Colonic mucosa (tissue), 4 donors: ENCODE measurements around the gene FARS2. TPM values are rescaled to one million over a fixed set of nuclear protein-coding genes. Genes with fewer than 3 reads are reported as not detected.

Experiments
- DNase-seq: peaks from one replicate; pipeline ENCODE4 v3.0.0-alpha.2; 2020
- H3K27ac ChIP-seq: fragments of 200-600 bp; one replicate; pipeline ENCODE4 v1.8.0; 2021
- H3K27me3 ChIP-seq: fragments of 200-600 bp; one replicate; pipeline ENCODE4 v1.8.0; 2021
- H3K36me3 ChIP-seq: fragments of 200-600 bp; one replicate; pipeline ENCODE4 v1.8.0; 2021
- H3K4me1 ChIP-seq: fragments of 200-600 bp; one replicate; pipeline ENCODE4 v1.8.0; 2021; ENCODE audit warnings: mild to moderate bottlenecking
- H3K4me3 ChIP-seq: fragments of 200-600 bp; one replicate; pipeline ENCODE4 v1.8.0; 2021
- H3K9ac ChIP-seq, 2 donors: one replicate each; pipeline ENCODE4 v1.7.0; 2013; ENCODE audit warnings: control low read depth in 2 of 2, low read depth in 2 of 2, low read length in 2 of 2
- H3K9me3 ChIP-seq: fragments of 200-600 bp; one replicate; pipeline ENCODE4 v1.8.0; 2021
- intact Hi-C: fragments of 100-400 bp; cut with DNase I; formaldehyde crosslinking; loops from one replicate; pipeline ENCODE4 v1.14.1; 2022
- total RNA-seq, 2 donors: library from RNA; stranded (reverse); fragmentation: NEBNext Ultra II Directional in 1 of 2; extraction: Animal tissue kit (Norgen Biotek cat#: 25700) in 1 of 2; gene quantifications; one replicate each; pipeline ENCODE4 v1.2.1, GENCODE V29; 2021
- TF ChIP-seq, protein P1 (sequence below): fragments of 200-600 bp; IDR thresholded peaks from one replicate; pipeline ENCODE4 v1.8.0; 2022; ENCODE audit warnings: antibody characterized with exemption, mild to moderate bottlenecking
- donor health status: healthy.
- donor health status: DM: no; HTN: no; CAD: no.
- donor health status: DM: no; HTN: no; CAD: no.

The FARS2 gene
- total RNA-seq, 2 donors from 2014 or later = 14.7 to 23.0 TPM

DNA sequence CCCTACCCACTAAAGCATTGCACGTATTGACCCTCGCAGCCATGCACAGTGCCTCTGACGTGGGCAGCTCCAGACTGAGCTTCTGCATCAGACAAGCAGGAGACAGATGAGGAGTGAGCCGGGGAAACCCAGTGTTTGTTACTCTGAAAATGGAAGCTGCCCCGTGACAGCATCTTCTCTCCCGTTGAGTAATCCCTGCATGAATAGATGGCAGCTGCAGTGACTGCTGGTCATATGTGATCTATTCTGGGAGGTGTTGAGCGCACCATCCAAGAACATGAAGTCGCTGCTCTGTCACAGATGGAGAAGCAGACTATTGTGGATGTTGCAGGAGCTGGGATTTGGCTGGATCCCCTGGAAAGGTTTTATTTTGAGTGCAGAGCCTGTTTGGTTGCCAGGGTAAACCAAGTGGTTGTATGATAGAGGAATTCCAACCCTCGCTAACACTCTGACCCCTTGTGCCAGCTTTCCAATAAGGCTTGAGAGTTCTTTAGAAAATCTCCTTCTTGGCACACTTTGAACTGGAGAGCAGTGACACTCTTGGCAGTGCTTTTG is 503.2 kb downstream of the FARS2 start:
- Histone ChIP-seq H3K27ac (no peak overlapping the region), H3K27me3 (no peaks in the 10 kb centered on the region)
- intact Hi-C loops = no loop called here

DNA sequence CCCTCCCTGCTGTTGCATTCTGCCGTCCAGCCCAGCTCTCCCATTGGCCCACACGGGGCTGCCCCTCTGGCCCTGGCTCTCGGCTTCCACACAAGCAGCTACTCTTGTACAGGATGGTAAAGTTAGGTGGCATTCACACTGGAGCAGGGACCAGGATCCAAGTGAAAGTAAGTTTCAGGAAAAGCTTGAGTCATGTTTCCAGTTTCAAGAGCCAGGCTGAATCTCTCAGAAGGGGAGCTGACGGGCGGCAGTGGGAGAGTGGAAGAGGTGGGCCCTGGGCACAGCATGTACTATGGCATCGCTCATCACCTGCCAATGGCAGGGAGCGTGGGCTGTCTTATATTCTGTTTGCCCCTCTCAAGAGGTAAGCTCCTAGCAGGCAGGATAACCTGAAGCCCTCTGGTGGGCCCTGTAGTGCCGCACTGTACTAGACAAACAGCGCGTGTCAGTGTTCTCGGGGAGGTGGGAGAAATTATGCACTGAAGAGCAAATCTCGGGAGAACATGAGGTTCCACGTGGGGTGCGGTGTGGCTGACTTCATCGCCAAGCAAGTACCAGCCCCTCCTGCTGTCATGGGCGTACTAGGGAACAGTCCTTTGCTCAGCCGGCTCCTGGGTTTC is 503.9 kb downstream of the FARS2 start:
- Histone ChIP-seq H3K4me1 (no peaks in the 10 kb centered on the region), H3K4me3 (no peak overlapping the region), H3K9ac (no peak overlapping the region), H3K27me3 (no peaks in the 10 kb centered on the region), H3K36me3 (no peaks in the 10 kb centered on the region), H3K27ac (no peak overlapping the region), H3K9me3 (no peaks in the 10 kb centered on the region)
- intact Hi-C loops = no loop called here
- DNase-seq = no peak
- TF ChIP-seq, protein P1, sequence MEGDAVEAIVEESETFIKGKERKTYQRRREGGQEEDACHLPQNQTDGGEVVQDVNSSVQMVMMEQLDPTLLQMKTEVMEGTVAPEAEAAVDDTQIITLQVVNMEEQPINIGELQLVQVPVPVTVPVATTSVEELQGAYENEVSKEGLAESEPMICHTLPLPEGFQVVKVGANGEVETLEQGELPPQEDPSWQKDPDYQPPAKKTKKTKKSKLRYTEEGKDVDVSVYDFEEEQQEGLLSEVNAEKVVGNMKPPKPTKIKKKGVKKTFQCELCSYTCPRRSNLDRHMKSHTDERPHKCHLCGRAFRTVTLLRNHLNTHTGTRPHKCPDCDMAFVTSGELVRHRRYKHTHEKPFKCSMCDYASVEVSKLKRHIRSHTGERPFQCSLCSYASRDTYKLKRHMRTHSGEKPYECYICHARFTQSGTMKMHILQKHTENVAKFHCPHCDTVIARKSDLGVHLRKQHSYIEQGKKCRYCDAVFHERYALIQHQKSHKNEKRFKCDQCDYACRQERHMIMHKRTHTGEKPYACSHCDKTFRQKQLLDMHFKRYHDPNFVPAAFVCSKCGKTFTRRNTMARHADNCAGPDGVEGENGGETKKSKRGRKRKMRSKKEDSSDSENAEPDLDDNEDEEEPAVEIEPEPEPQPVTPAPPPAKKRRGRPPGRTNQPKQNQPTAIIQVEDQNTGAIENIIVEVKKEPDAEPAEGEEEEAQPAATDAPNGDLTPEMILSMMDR = no peak

More for the DNA sequence above, 503.2 kb downstream of the FARS2 start:
- TF ChIP-seq, protein P1 = no peak
- no peaks in the 10 kb centered on the region for H3K9me3 ChIP-seq
- no peak for DNase-seq
- no peaks in the 10 kb centered on the region for H3K36me3 ChIP-seq
- no peak overlapping the region for H3K9ac ChIP-seq
- H3K4me3 ChIP-seq = no peak overlapping the region
- no peaks in the 10 kb centered on the region for H3K4me1 ChIP-seq

DNA sequence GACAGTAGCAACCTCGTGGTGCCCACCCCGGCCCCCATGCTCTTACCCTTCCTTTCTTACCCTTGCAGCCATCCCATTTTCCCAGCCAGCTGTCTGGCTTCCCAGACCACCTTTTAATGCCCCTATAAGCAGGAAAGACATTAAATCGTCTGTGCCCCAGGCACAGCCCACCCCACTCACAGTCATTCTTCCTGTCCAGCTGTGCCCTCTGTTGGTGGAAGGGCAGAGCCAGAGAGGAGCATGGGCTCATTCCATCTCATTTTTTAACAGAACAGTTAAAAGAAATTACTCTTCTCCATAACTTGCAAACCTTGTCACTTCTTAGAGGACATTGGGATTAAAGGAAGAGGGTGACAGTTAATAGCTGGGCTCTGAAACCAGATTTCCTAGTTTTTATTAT is 504.9 kb downstream of the FARS2 start:
- no peak for DNase-seq
- Histone ChIP-seq H3K4me3 (no peak overlapping the region), H3K36me3 (no peaks in the 10 kb centered on the region), H3K4me1 (no peaks in the 10 kb centered on the region), H3K9me3 (no peaks in the 10 kb centered on the region), H3K27me3 (no peaks in the 10 kb centered on the region), H3K27ac (no peak overlapping the region), H3K9ac (no peak overlapping the region)
- TF ChIP-seq, protein P1 = no peak
- intact Hi-C loops = no loop called here

DNA sequence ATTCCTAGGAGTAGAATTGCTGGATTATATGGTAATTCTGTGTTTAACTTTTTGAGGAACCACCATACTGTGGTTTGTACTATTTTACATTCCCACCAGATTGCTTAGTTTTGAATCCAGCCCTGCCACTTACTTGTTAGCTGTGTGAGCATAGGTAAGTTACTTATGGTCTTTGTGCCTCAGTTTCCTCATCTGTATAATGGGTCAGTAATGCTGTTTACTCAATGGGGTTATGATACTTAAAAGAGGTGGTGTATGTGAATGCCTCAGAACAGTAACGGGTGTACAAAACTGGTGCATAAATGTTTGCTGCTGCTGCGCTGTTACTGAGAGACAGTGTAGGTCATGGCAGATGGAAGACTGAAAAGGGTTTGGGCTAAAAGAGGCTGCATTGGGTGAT is 506.2 kb downstream of the FARS2 start:
- Histone ChIP-seq H3K27me3 (no peaks in the 10 kb centered on the region), H3K27ac (no peak overlapping the region), H3K9ac (no peak overlapping the region), H3K9me3 (no peaks in the 10 kb centered on the region), H3K4me1 (no peaks in the 10 kb centered on the region), H3K36me3 (no peaks in the 10 kb centered on the region), H3K4me3 (no peak overlapping the region)
- DNase-seq = no peak
- intact Hi-C loops = no loop called here
- TF ChIP-seq, protein P1 = no peak

DNA sequence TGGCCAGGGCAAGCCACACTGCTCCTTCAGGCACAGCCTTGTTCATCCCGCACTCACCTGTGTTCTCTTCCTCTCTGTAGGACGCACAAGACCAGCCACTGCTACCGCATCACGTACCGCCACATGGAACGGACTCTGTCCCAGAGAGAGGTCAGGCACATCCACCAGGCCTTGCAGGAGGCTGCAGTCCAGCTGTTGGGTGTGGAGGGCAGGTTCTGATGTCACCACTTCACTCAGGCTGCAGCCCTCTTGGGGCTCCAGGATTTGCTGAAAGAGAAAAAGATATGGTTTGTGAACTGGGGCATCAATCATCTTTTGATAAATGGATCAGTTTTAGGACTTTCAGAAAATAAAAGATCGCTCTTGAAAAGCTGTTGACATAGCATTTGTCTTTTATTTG is 509.9 kb downstream of the FARS2 start:
- Histone ChIP-seq H3K9ac (no peak overlapping the region), H3K27ac (no peak overlapping the region), H3K27me3 (no peaks in the 10 kb centered on the region), H3K4me3 (no peak overlapping the region), H3K9me3 (no peaks in the 10 kb centered on the region), H3K36me3 (no peaks in the 10 kb centered on the region), H3K4me1 (no peaks in the 10 kb centered on the region)
- TF ChIP-seq, protein P1 = no peak
- DNase-seq = no peak
- intact Hi-C loops = no loop called here
